NCI-H128 (cell line): Measurements from ENCODE around the gene LSM11.

Experiments
- DNase-seq: peaks from one replicate; lab custom pipeline; 2025; ENCODE audit not compliant: unreplicated experiment; lab: John Stamatoyannopoulos, UW

Gene LSM11

GRCh38 chr5:157732596-157733262, 10.8 kb upstream of the LSM11 start:
- no peak for DNase-seq

- no peak for DNase-seq
These were observed 9.1 kb upstream of the LSM11 start for GRCh38 chr5:157734436-157734835.

DNA sequence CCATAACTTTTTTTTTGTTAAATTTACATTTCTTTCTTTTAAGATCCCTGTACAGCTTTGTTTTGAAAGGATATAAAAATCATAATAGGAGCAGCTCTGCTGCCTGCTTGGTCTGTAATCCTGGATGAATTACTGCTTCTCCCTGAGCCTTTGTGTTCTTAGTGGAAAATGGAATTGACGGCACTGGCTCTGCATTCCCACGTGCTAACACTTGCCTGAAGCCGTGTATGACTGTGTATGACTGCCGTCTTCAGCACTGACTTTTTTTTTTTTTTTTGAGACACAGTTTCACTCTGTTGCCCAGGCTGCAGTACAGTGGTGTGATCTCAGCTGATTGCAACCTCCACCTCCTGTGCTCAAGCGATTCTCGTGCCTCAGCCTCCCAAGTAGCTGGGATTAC, 7.5 kb upstream of the LSM11 start:
- DNase-seq, result no peak

DNA sequence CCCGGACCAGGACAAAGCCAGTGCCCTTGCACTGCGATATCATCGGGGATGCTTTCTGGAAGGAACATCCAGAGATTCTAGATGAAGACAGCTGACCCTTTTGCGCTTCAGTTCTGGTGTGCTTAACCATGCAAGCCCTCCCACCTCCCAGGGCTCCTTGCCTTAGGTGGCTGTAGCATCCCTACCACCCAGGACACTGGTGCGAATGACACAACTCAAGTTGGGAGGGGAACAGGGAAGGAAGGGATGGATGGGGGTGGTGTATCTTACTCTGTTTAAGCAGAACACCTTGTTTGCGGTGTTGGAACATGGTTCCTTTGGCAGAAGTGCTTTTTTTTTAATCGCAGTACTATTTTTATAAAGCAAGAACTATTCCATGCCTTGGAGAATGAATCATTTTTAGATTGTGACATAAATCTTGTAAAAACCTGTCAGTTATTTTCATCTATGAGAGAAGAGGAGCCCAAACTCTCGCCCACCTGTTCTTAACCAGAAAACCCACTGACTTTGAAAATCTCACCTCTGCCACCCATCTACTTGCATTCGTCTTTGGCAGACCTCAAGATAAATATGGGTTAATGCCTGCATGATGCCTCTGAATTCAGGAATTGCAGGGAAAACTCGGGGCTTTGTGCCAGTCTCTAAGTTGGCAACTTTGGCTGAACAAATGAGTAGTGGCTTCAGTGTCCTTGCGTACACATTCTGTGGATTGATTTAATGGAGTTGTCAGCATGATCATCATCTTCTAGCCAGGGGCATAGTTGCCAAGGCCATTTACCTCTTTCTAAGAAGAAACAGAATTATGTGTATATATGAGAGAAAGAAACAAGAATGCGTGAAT, 3.9 kb upstream of the LSM11 start:
- no peak for DNase-seq

DNA sequence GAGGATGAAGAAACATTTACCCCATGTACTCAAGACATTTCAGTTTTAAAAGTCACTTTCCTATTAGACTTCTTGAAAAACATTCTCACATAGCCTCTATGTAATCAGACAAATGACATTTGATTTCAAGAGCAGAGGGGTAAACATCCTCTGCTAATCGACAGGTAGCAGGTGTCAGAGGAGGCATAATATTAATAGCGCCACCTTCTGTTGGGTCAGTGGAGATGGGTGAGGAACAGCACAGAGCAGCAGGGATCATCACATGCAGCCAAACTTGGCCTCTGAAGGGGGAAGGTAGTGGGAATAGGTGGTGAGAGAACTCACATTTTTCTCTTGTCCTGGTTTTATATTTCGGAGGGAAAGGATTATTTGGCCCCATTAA, 3.3 kb upstream of the LSM11 start:
- DNase-seq, result no peak

- DNase-seq, result no peak
These were observed 2.4 kb upstream of the LSM11 start for GRCh38 chr5:157741131-157741530.

- no peak for DNase-seq
These were observed 819 bp downstream of the LSM11 start for GRCh38 chr5:157744051-157745011.

DNA sequence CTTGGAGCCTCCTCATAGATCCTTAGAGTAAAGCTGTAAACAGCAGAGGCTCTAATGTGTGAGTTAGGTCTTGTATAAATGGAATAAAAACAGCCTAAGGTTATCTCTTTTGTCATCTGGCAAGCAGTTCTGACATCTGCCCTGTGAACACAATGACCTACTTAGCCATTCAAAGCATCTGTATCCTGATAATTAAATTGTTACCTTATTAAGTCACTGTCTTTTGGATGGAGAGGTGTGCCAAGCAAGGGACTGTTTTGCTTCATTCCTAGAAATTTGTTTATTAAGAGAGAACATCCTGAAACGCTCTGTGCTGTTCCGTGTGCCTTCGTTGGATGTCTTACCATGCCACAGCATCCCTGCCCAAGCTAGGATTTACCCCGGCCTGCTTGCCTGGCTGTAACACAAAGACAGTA, 1.5 kb downstream of the LSM11 start:
- no peak for DNase-seq

- no peak for DNase-seq
These were observed 3.7 kb downstream of the LSM11 start for GRCh38 chr5:157747173-157747740.

GRCh38 chr5:157747766-157748700, 4.5 kb downstream of the LSM11 start:
- no peak for DNase-seq

DNA sequence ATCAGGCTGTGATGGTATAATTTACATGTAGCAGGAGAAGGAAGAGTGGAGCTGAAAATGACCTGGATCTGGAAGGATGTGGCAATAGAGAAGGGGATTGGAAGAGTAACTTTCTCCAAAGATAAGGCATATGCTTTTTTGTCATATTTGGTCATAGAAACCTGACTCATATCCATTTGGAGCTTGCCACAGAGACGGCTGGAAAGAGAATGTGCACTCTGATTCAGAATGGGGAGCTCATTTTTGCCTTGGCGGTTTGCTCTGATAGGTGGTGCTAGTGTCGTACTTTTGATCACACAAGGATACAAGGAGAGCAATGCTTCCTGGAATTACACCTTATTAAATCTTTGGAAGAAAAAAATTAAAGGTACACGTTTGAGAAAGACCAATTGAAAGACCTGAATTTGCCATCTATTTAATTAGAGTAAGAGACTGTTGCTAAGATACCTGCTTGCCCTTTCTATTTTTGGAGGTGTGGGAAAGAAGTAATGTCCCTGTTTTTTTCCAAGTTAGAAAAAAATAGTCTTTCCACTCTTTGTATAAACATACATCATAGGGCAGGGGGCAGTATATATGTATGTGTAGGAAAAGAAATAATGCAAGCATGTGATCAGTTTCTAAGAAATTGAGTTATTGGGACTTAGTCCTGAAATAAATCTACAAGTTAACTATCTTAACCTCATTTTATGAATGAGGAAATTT, 5.4 kb downstream of the LSM11 start:
- no peak for DNase-seq

DNA sequence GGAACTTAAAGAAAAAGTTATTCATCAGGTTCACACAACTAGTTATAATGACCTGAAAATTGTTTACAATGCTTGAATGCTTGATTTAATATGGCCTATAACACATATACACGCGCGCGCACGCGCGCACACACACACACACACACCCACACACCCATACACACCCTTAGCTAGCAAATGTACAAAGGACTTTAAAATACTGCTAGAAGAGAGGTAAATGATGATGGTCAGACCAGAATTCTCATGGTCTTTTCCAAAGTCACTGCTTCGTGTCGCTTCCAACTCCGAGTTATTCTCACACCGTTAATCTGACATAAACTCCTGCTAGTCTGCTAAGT, 5.9 kb downstream of the LSM11 start:
- DNase-seq, result no peak

DNA sequence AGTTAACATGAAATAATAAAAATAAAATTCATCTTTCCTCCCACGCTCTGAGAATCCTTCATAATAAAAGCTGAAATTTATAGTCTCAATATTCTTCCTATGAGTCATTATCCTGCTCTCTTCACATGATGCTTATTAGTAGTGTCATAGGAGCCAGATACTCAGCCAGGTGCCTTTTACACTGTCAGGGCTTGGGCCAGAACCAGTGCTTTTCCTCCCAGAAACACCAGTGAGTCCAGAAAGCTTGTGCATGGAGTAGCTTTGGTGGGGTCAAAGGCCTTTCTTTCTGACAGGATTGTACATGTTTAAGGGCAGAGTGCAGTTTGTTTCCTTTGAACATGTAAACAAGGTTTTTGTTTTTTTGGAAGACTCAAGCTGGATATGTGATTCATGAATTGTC, 6.8 kb downstream of the LSM11 start:
- no peak for DNase-seq

DNA sequence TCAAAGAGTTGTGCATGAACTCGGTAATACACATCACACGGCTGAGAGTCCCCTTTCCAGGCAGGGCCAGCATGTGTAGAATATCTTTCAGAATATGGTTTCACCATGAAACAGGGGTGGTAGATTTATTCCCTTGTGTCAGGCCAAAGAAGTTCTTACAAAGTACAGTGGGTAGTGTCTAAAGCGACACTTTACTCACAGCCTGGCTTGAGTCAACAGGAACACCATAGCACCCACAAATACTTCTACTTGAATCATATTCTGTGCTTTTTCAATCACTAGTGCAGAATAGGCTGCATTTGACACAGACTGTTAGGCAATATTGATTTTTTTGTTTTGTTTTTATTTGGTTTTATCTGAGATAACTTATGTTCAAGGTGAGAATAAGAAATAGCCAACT, 12.6 kb downstream of the LSM11 start:
- no peak for DNase-seq

- no peak for DNase-seq
These were observed 15.2 kb downstream of the LSM11 start for GRCh38 chr5:157758706-157759105.

GRCh38 chr5:157761690-157762621, 18.4 kb downstream of the LSM11 start:
- no peak for DNase-seq

GRCh38 chr5:157764531-157764930, 21.0 kb downstream of the LSM11 start:
- DNase-seq, result no peak

DNA sequence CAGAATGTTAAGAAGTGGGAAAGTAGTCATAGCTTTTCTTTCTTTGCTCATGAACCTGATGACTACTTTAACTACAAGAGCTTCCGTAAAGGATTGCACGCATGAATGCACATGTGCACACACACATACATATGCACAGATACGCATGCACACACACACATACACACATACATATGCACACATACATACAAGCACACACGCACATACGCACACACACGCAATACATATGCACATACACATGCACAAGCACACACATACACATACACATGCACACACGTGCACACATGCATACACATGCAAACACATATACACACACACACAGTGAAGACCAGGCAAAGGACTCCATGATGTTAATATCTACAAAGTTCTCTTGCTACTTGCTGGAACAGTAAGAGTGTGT, 22.9 kb downstream of the LSM11 start:
- no peak for DNase-seq

DNA sequence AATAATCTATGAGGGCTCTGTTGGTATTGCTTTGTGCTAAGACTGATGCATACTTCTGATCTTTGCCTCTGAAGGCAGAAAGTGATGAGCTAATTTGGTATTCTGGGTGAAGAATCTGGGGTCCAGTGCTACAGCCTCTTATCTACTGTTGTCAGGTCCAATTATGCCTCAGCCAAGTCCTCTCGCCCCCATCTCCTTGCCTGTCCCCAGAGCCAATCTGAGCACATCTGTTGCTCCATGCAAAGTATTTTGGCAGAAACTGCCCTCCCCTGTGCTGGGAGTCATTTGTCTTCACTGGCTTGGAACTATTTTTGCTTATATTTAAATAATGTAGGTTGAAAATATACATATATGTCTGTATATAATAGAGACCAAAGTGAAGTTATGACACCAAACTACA, 23.4 kb downstream of the LSM11 start:
- no peak for DNase-seq
